PFSK-1 (cell line): ENCODE measurements around the gene CPD.

Experiments used
- FOXP2 ChIP-seq: optimal IDR thresholded peaks from 2 replicates; pipeline ENCODE3; 2011; ENCODE audit warnings: borderline replicate concordance, control low read depth, inconsistent platforms; ENCODE audit not compliant: insufficient read depth; ENCODE audit errors: extremely low read length, extremely low read depth
- POLR2AphosphoS5 ChIP-seq: IDR thresholded peaks from 2 replicates; pipeline ENCODE4 v1.6.1; 2012; ENCODE audit warnings: low read depth, mild to moderate bottlenecking, control low read depth, low read length, moderate library complexity
- REST ChIP-seq, 2 experiments: IDR thresholded peaks; 2 replicates each; pipeline versions ENCODE4 v1.6.1 to v1.8.0; 2011 to 2012; ENCODE audit warnings: low read depth in 2 of 2, low read length in 2 of 2, control low read depth in 1 of 2, inconsistent platforms in 1 of 2, mild to moderate bottlenecking in 1 of 2, moderate library complexity in 1 of 2; ENCODE audit not compliant: insufficient read depth in 1 of 2
- SIN3A ChIP-seq: IDR thresholded peaks from 2 replicates; pipeline ENCODE4 v1.6.1; 2012; ENCODE audit warnings: mild to moderate bottlenecking, low read length, moderate library complexity, borderline replicate concordance; ENCODE audit not compliant: insufficient read depth
- TAF1 ChIP-seq: IDR thresholded peaks from 2 replicates; pipeline ENCODE4 v1.6.1; 2012; ENCODE audit warnings: low read length, control low read depth, borderline replicate concordance; ENCODE audit not compliant: insufficient read depth

GRCh38 chr17:30339086-30339485 is 39.6 kb upstream of the CPD start:
- TF ChIP-seq POLR2AphosphoS5 = no peak
- no peak for TF ChIP-seq TAF1
- no peak for TF ChIP-seq REST (IDR thresholded peaks at IDR 0.05; ENCODE audit: insufficient read depth in 1 of 2, low read depth in 2 of 2, low read length in 2 of 2)
- no peak for TF ChIP-seq SIN3A
- TF ChIP-seq FOXP2 = no peak
